ENCODE measurements around the gene TAF7.
"Not testable (repeated sequence)": the region's sequence is repeated elsewhere in the genome, so short reads cannot be mapped to it uniquely, and the experiment has no call there.

The TAF7 gene

DNA sequence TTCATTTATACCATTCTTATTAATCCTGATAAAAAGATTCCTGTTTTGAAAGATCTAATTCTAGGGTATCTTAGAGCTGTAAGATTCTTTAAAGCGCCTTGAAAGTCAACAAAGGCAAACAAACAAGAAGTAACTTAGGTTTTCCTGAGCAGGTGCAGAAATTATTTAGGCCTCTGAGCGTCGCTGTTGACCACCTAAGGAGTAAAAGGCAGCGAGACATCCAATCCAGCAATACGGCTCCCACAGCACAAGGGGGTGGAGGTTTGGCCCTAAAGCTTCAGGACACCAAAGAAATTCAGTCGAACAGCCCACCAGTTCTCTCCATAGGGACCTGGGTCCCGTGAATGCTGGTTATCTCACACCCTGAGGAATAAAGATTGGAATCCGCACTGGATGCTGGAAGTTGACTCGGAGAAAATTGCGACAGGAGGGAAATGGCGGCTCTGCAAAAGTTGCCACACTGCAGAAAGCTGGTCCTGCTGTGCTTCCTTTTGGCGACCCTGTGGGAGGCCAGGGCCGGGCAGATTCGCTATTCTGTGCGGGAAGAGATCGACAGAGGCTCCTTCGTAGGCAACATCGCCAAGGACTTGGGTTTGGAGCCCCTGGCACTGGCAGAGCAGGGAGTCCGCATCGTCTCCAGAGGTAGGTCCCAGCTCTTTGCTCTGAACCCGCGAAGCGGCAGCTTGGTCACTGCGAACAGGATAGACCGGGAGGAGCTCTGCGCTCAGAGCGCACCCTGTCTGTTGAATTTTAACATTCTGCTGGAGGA is 18.1 kb upstream of the TAF7 start, which contains the start of gene PCDHGA2:
Gene PCDHGA2, plus strand, starts transcription at position 223 of the 769 bp plus-strand sequence.
- DNase-seq (ENCODE audit: low read depth in 2 of 2): no peak

- not testable (repeated sequence) for DNase-seq (ENCODE audit: low read depth in 2 of 2)
These were observed 12.0 kb upstream of the TAF7 start for GRCh38 chr5:141332571-141332970.

- DNase-seq (ENCODE audit: low read depth in 2 of 2): no peak
These were observed 9.9 kb upstream of the TAF7 start, which contains the start of gene PCDHGA1 for GRCh38 chr5:141330299-141331080. PCDHGA1 (plus strand) TSS chr5:141330514.

GRCh38 chr5:141328231-141328630 is 7.6 kb upstream of the TAF7 start:
- no peak for DNase-seq (ENCODE audit: low read depth in 2 of 2)

GRCh38 chr5:141326088-141326854 is 5.7 kb upstream of the TAF7 start:
- peak in 1 of 2 experiments; percentile 37 for DNase-seq (ENCODE audit: low read depth in 2 of 2)

DNA sequence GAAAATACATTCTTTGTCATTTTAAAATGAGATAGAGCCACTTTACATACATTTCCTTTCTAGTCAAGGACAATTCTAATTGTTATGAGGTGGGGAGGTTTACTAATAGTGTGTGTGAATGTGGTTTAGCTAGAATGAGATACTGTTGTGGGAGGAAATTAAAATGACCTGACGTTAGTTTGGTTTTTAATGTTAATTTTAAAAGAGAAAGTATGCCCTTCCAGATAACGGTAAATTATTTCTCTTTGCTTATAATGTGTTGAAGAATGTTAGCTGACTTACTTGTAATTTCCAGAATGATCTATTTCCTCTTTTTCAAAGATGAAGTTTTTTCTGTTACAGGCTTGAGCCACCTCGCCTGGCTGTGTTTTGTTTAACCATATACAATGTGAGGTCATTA is 1.7 kb upstream of the TAF7 start:
- no peak for DNase-seq (ENCODE audit: low read depth in 2 of 2)

- DNase-seq (ENCODE audit: low read depth in 2 of 2): no peak
These were observed 885 bp downstream of the TAF7 start for GRCh38 chr5:141319699-141320098.

- DNase-seq (ENCODE audit: low read depth in 2 of 2): no peak
These were observed 1.4 kb downstream of the TAF7 start for GRCh38 chr5:141319202-141319601.

GRCh38 chr5:141316963-141317362 is 3.6 kb downstream of the TAF7 start:
- DNase-seq (ENCODE audit: low read depth in 2 of 2): not testable (repeated sequence)

DNA sequence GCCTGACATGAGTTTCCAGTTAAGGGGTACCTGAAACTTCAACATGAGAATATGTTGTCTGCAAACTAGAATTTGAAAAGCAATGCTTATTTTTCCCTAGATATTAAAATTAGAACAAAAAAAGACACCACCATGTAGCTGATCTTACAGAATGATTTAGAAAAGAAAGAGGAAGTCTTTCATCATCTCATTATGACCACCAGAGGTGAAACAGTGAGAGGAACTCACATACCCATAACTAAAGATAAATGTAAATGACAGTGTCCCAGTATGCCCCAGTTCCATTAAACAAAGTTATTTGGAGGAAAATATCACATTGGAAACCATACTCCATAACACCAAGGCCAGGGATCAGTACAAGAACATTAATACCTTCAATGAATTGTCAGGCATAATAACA is 6.9 kb downstream of the TAF7 start:
- DNase-seq (ENCODE audit: low read depth in 2 of 2): no peak

GRCh38 chr5:141306630-141307029 is 14.0 kb downstream of the TAF7 start:
- no peak for DNase-seq (ENCODE audit: low read depth in 2 of 2)

GRCh38 chr5:141303756-141304155 is 16.8 kb downstream of the TAF7 start, which contains the start of gene SLC25A2:
SLC25A2 (minus strand) TSS chr5:141304049; CDS start chr5:141303865, 184 bp downstream.
- no peak for DNase-seq (ENCODE audit: low read depth in 2 of 2)

GRCh38 chr5:141298376-141298775 is 22.2 kb downstream of the TAF7 start:
- DNase-seq (ENCODE audit: low read depth in 2 of 2): no peak

GRCh38 chr5:141272906-141273305 is 47.7 kb downstream of the TAF7 start:
- DNase-seq (ENCODE audit: low read depth in 2 of 2): no peak

DNA sequence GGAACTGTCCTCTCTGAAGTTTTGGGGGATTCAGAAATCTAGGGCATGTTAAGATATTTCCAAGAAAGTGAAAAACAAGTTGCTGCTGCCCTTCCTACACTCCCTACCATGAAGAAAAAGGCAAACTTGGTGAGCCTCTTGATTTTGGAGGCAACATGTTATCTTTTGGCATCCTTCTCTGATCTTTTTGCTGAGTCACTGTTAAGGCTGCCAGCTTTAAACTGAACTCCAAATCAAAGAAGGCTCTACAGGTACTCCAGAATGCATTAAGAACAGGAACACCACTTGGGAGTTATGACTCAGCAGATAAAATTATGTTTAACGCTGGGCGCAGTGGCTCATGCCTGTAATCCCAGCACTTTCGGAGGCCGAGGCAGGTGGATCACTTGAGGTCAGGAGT is 51.4 kb downstream of the TAF7 start:
- no peak for DNase-seq (ENCODE audit: low read depth in 2 of 2)
